ENCODE results near the gene FAM131C. TPM values are rescaled to one million over a fixed set of nuclear protein-coding genes. Genes with fewer than 3 reads are reported as not detected.

FAM131C gene
- total RNA-seq, 6 donors from 2014 or later, result 0.13 TPM; not detected in 5

- Histone ChIP-seq H3K4me1 (peaks cover 13 to 34% (median 26%) of the 10 kb centered on the region in 4 donors), H3K4me3 (no peak overlapping the region), H3K27ac (no peak overlapping the region), H3K9me3 (no peaks in the 10 kb centered on the region), H3K36me3 (peaks cover 0 to 20% (median 12%) of the 10 kb centered on the region in 4 donors), H3K27me3 (no peaks in the 10 kb centered on the region)
- ATAC-seq (ENCODE audit: low FRiP score in 2 of 2), result no peak
- TF ChIP-seq EP300 (IDR thresholded peaks at IDR 0.05) (no peak), POLR2A (IDR thresholded peaks at IDR 0.05) (no peak), CTCF (IDR thresholded peaks at IDR 0.05) (no peak), POLR2AphosphoS5 (IDR thresholded peaks at IDR 0.05) (no peak)
- 88 to 94% methylated on average over 9 to 10 of the region's 10 CpGs for WGBS, 2 donors
- DNase-seq, result no peak
Observed at GRCh38 chr1:16119926-16120325, 46.5 kb upstream of the FAM131C start.

- no peak overlapping the region for H3K4me3 ChIP-seq
- H3K27me3 ChIP-seq, result no peaks in the 10 kb centered on the region
- H3K27ac ChIP-seq, result no peak overlapping the region
- H3K4me1 ChIP-seq, result peaks cover 13 to 34% (median 26%) of the 10 kb centered on the region in 4 donors
- H3K9me3 ChIP-seq, result no peaks in the 10 kb centered on the region
- DNase-seq, result no peak
- WGBS, 2 donors, result 83 to 96% methylated on average over 6 of the region's 6 CpGs
- peaks cover 0 to 16% (median 8%) of the 10 kb centered on the region in 4 donors for H3K36me3 ChIP-seq
- TF ChIP-seq POLR2AphosphoS5 (IDR thresholded peaks at IDR 0.05) (no peak), POLR2A (IDR thresholded peaks at IDR 0.05) (no peak)
- ATAC-seq (ENCODE audit: low FRiP score in 2 of 2), result no peak
Observed at GRCh38 chr1:16119504-16119903, 46.1 kb upstream of the FAM131C start.

- WGBS, 2 donors, result 71 to 83% methylated on average over 3 to 9 of the region's 9 CpGs
- Histone ChIP-seq H3K27ac (no peak overlapping the region), H3K4me1 (peaks cover 13 to 27% (median 24%) of the 10 kb centered on the region in 4 donors), H3K4me3 (no peak overlapping the region), H3K27me3 (no peaks in the 10 kb centered on the region), H3K36me3 (peaks cover 0 to 8% (median 4%) of the 10 kb centered on the region in 4 donors), H3K9me3 (no peaks in the 10 kb centered on the region)
- ATAC-seq (ENCODE audit: low FRiP score in 2 of 2), result no peak
- no peak for DNase-seq
- no peak for TF ChIP-seq CTCF (IDR thresholded peaks at IDR 0.05)
- no peak for TF ChIP-seq POLR2A (IDR thresholded peaks at IDR 0.05)
- no peak for TF ChIP-seq POLR2AphosphoS5 (IDR thresholded peaks at IDR 0.05)
- no peak for TF ChIP-seq EP300 (IDR thresholded peaks at IDR 0.05)
Observed at GRCh38 chr1:16118706-16119105, 45.3 kb upstream of the FAM131C start.

GRCh38 chr1:16117936-16118335 lies 44.5 kb upstream of the FAM131C start:
- TF ChIP-seq CTCF (IDR thresholded peaks at IDR 0.05), result no peak
- TF ChIP-seq EP300 (IDR thresholded peaks at IDR 0.05), result no peak
- no peak overlapping the region for H3K27ac ChIP-seq
- no peaks in the 10 kb centered on the region for H3K9me3 ChIP-seq
- H3K4me1 ChIP-seq, result peaks cover 10 to 19% (median 17%) of the 10 kb centered on the region in 4 donors
- H3K36me3 ChIP-seq, result no peaks in the 10 kb centered on the region
- ATAC-seq (ENCODE audit: low FRiP score in 2 of 2), result no peak
- no peak for DNase-seq
- H3K27me3 ChIP-seq, result no peaks in the 10 kb centered on the region
- WGBS, 2 donors, result 96 to 97% methylated on average over 8 of the region's 8 CpGs
- H3K4me3 ChIP-seq, result no peak overlapping the region

GRCh38 chr1:16117369-16117768 lies 43.9 kb upstream of the FAM131C start:
- Histone ChIP-seq H3K27ac (no peak overlapping the region), H3K36me3 (no peaks in the 10 kb centered on the region), H3K27me3 (no peaks in the 10 kb centered on the region), H3K9me3 (no peaks in the 10 kb centered on the region), H3K4me3 (no peak overlapping the region), H3K4me1 (peaks cover 4 to 14% (median 11%) of the 10 kb centered on the region in 4 donors)
- no peak for ATAC-seq (ENCODE audit: low FRiP score in 2 of 2)
- TF ChIP-seq POLR2A (IDR thresholded peaks at IDR 0.05) (no peak), POLR2AphosphoS5 (IDR thresholded peaks at IDR 0.05) (no peak), CTCF (IDR thresholded peaks at IDR 0.05) (no peak), EP300 (IDR thresholded peaks at IDR 0.05) (no peak)
- WGBS, 2 donors, result 85 to 87% methylated on average over 6 of the region's 6 CpGs
- DNase-seq, result no peak

Measured in upper lobe of left lung (tissue), 6 donors.